ENCODE measurements around the gene GRIN1. TPM values are rescaled to one million over a fixed set of nuclear protein-coding genes. Genes with fewer than 3 reads are reported as not detected.

The GRIN1 gene
- total RNA-seq, 1 donor from 2014 or later = not detected

DNA sequence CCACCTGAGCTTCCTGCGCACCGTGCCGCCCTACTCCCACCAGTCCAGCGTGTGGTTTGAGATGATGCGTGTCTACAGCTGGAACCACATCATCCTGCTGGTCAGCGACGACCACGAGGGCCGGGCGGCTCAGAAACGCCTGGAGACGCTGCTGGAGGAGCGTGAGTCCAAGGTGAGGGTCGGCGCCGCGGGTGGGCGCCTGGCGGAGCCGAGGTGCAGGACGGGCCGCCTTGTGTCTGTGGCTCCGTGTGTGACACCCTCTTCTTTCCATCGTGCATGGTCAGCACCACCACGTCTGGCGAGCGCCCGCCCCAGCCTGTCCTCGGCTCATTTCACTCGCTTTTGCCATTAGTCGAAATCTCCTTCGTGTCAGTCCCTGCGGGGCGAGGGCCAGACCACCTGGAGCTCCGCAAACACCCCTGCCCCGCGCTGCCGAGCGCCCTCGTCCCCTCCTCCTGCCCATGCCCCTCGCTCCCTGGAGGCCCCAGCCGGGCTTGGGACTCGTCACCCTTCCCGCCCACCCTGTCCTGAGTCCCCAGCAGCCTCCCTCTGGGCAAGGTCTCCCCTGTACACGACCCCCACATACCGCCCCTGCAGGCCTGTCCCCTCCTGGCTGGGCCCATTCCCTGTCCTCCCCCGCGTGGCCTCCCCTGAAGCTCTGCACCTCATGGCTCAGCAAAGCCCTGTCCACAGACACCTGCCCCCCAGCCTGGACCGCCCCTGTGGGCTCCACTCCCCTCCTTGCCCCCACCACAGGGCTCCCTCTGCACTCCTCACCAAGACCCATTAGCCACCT is 7.0 kb downstream of the GRIN1 start:
- no peak for DNase-seq (ENCODE audit: low spot score)

DNA sequence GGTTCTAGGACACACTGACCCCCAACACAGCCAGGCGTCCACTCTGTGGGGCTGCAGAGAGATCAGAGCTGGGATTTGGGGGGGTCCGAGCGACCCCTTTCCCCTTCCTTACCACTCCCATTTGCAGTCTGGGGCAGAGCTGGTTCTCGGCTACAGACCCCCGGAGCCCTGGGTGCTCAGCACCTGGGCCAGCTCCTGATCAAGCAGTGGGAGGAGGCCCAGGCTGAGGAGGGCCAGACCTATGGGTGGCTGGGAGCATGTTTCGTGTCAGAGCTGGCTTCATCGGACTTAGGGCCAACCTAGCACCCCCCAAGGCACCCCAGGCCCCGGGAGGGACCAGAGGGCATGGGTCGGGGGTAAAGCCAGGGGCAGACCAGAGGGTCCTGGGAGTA is 7.6 kb downstream of the GRIN1 start:
- DNase-seq (ENCODE audit: low spot score) = no peak

DNA sequence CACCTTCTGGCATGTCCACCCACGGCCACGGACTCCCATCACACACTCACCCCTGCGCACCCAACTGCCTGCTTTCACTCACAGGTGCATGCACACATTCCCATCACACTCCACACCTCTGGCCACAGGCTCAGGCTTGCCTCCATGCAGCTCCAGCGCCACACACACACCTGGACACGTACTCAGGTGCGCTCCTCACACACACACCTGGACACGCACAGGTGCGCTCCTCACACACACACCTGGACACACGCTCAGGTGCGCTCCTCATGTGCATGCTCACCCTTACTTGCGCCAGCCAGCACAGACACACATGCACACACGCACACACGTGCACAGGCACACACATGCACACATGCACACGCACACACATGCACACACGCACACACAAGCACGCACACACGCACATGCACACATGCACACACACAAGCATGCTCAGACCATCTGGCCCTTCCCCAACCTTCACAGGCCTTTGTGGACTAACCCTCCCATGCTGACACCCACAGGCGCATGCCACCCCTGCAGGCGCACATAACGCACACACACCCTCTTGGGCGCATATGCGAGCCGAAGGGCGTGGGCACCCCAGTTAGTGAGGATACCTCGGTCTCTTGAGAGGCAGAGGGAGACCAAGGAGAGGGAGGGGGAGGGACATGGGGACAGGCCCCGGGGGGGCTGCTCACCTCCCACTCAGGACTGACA is 8.3 kb downstream of the GRIN1 start:
- no peak for DNase-seq (ENCODE audit: low spot score)

DNA sequence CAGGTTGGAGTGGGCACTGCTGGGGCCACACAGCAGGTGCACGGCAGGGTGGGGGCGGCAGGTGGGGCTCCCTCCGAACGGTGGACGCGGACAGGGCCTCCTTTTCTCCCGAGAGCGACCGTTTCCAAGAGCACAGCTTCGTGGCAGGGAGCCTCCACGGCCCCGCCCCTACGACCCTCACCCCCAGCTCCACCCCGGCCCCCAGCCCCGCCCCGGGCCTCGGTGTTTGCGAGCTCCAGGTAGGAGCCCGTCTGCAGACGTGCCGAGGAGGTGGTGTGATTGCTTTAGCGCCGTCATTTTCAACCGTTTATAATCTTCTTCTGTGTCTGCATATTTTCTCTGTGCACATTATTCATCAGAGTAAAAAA is 8.8 kb downstream of the GRIN1 start:
- no peak for DNase-seq (ENCODE audit: low spot score)

DNA sequence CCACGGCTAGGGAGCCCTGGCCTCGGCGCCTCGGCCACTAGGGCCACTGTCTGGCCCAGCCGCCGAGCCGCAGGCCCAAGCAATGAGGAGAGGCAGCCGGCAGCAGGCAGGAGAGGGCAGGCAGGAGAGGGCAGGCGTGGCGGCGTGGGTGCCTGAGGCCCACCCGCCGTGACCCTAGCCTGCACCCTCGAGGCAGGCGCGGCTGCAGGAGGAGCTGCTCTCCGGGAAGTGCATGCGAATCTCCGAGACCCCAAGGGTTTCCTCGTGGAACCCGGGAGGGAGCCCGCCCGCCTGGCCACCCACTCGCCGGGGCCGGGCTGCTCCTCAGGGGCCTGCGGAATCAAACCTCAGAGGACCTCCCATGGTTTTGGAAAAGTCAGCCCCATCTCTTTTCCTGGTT is 9.3 kb downstream of the GRIN1 start:
- DNase-seq (ENCODE audit: low spot score) = no peak

DNA sequence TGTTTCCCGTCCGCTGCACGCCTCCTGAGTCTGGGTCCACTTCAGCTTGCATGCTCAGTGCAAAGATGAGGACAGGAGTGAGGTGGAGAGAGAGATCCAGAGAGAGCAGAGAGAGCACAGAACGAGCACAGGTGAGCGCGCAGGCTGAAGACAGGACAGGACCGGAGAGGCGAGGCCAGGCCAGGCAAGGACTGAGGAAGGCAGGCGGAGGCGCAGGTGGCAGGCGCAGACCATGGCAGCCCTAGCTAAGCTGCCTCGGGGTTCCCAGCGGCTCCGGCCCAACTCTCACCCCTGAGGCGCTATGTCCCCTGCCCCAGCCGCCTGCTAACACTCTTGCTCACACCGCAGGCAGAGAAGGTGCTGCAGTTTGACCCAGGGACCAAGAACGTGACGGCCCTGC is 9.7 kb downstream of the GRIN1 start:
- no peak for DNase-seq (ENCODE audit: low spot score)

DNA sequence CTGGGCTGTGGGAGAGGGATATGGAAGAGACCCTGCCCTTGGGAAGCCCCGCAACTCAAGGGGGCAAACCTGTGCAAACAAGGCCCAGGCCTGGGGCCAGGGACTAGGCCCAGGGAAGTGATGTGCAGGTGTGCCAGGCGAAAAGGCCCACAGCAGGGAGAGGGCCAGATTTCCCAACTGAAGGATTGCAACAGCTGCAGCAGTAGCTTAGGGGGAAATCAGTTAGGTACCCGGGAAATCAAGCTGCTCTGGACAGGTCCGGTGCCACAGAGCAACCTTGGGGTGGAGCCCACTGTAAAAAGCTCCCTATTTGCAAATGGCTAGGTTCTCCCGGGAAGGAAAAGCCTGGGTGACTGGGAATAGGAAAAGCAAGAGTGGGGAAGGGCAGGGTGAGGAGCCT is 10.4 kb downstream of the GRIN1 start:
- DNase-seq (ENCODE audit: low spot score) = no peak

DNA sequence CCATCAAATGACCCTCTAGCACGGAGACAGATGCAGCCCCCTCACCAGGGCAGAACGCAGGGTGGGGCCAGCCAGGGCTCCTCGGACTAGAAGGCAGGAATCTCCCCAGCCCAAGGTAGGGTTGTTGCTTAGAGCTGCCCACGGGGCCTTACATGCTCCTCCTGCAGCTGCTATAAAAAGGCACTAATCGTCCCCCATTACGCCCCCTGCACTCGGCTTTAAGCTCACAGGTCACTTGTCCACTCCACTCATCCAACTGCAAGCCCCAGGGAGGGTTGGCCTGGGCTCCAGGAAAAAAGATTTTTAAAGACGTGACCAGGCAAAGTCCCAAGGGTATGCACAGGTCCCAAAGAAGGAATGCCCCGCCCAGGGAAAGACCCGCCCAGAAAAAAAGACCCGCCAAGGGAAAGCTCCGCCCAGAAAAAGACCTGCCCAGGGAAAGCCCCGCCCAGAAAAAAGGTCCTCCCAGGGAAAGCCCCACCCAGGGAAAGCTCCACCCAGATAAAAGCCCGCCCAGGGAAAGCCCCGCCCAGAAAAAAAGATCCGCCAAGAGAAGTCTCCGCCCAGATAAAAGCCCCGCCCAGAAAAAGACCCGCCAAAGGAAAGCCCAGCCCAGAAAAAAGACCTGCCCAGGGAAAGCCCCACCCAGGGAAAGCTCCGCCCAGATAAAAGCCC is 11.1 kb downstream of the GRIN1 start:
- no peak for DNase-seq (ENCODE audit: low spot score)

DNA sequence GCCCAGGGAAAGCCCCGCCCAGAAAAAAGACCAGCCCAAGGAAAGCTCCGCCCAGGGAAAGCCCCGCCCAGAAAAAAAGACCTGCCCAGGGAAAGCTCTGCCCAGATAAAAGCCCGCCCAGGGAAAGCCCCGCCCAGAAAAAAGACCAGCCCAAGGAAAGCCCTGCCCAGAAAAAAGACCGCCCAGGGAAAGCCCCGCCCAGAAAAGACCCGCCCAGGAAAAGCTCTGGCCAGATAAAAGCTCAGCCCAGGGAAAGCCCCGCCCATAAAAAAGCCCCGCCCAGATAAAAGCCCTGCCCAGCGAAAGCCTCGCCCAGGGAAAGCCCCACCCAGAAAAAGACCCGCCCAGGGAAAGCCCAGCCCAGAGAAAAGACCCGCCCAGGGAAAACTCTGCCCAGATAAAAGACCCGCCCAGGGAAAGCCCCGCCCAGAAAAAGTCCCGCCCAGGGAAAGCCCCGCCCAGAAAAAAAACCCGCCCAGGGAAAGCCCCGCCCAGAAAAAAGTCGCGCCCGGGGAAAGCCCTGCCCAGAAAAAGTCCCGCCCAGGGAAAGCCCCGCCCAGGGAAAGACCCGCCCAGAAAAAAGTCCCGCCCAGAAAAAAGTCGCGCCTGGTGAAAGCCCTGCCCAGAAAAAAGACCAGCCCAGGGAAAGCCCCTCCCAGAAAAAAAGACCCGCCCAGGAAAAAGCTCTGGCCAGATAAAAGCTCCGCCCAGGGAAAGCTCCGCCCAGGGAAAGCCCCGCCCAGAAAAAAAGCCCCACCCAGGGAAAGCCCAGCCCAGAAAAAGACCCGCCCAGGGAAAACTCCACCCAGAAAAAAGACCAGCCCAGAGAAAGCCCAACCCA is 11.9 kb downstream of the GRIN1 start:
- no peak for DNase-seq (ENCODE audit: low spot score)

DNA sequence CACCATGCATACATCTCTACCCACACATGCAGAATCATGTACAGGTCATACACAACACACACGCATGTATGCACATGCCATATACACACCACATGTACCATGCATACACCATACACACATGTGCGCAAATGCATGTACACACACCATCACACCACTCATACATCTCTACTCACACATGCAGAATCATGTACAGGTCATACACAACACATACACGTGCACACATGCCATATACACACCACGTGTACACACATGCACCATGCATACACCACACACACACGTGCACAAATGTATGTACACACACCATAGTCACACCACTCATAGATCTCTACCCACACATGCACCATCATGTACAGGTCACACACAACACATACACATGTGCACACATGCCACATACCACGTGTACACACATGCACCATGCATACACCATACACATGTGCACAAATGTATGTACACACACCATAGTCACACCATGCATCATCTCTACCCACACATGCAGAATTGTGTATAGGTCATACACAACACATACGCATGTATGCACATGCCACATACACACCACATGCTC is 14.0 kb downstream of the GRIN1 start:
- no peak for DNase-seq (ENCODE audit: low spot score)

DNA sequence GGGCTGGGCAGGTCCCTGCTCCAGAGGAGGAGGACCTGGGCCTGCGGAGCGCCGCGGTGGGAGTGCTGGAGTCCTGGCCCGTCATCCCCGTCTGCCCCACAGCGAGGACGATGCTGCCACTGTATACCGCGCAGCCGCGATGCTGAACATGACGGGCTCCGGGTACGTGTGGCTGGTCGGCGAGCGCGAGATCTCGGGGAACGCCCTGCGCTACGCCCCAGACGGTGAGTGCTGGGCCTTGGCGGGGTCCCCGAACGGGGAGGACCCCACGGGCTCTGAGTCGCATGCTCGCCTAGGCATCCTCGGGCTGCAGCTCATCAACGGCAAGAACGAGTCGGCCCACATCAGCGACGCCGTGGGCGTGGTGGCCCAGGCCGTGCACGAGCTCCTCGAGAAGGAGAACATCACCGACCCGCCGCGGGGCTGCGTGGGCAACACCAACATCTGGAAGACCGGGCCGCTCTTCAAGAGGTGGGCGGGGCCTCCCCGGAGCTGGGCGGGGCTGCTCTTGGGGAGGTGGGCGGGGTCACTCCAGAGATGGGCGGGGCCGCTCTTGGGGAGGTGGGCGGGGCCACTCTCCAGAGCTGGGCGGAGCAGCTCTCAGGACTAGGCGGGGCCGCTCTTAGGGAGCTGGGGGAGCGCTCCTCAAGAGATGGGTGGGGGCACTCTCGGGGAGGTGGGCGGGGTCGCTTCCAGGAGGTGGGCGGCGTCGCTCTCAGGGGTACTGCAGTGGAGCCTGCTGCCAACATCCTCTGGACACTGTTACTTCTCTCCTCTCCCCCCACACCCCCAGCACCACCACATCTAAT is 17.8 kb downstream of the GRIN1 start:
- DNase-seq (ENCODE audit: low spot score) = no peak

DNA sequence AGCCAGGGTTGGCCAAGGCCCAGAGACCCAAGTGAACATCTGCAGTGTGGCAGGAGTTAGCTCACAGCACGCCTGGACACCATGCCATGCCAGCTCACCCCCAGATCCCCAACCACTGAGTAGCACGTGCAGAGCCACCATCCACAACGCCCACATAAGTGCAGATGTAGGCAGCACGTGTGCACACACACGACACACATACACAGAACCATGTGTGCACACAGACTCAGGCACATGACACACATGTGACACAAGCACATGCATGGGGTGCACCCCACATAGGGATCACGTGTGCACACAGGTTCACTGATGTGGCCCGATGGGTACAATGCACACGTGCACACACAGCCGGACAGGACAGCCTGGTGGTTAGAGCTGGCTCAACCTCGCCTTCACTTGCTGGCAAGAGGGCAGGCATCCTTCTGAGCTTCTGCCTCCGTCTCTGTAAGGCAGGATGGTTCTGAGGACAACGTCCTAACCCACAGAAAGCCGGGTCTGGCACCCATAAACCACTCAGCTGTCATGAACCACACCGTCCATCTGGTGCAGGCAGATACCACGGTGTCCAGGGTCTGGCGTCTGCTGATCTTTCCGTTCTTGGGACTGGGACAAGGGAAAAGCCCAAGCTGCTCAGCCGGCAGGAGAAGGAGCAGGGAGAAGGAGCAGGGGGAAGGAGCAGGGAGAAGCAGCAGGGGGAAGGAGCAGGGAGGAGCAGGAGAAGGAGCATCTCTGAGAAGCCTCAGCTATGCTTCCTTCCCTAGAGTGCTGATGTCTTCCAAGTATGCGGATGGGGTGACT is 18.9 kb downstream of the GRIN1 start:
- DNase-seq (ENCODE audit: low spot score) = no peak

DNA sequence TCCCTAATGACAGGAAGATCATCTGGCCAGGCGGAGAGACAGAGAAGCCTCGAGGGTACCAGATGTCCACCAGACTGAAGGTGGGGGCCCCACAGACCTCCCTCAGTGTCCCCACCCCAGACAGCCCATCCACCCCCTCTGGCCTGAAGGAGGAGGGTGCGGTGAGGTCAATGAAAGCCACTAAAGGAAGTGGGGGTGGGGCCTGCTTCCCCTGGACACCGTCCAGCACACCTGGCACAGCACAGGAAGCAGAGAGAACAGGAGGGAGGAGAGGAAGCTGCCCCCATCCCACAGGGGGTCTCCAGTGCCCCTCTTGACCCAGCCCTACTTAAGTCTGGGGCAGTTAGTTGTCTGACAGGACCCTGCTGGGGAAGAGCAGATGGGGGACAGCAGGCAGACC is 19.7 kb downstream of the GRIN1 start:
- DNase-seq (ENCODE audit: low spot score) = no peak

DNA sequence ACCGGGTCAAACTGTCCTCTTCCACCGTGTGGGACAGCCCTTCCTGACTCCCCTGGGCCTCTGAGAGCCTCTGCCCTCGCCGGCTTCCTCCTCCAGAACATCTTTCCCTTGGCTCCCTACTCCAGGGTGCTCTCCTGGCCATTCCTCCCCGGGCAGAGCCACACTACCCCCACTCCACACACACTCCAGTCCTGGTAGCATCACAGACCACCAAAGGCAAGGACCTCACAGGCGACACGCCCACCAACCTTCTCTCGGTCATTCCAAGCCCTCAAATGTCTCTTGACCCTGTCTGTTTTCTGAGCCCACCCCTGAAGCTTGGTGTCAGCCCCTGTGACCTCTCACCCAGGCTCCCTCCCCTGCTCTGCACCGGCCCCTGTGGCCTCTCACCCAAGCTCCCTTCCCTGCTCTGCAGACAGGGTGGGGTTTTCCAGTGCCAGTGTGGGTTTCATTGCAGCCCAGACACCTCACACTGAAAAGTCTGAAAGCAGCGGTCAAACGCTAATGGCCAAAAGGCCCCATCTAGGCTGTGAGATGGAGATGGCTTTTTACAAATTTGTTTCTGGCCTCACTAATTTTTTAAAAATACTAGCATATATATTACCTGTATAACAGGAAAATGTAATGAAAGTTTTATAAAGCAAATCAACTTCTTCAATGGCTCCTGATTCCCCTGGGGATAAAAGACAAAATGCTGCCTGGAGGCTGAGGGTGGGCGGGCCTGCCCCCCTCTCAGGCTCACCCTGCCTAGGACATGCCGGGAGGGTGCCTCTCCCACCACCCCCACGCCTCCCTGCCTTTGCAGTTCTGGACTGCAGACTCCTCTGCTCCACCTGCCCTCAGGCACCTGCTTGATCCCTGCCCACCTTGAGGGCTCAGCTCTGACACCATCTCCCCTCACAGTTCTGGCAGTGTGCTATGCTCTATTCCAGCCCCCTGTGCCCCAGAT is 20.4 kb downstream of the GRIN1 start:
- DNase-seq (ENCODE audit: low spot score) = no peak

DNA sequence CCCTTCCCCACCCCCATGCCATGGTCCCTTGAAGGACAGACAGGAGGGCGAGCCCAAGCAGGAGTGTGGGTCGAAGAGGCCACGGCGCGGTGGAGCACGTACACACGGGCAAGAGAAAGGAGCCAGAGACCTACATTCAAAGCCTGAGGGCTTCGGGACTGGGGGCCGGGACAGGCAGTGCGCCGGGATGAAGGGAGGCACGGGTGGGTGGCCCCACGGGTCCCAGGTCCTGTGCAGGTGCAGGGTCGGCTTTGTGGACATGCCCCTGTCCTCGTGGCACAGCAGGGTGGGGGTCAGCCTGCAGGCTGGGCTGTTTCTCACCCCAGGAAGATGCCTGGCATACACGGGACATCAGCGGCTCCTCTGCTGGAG is 21.1 kb downstream of the GRIN1 start:
- DNase-seq (ENCODE audit: low spot score) = no peak

DNA sequence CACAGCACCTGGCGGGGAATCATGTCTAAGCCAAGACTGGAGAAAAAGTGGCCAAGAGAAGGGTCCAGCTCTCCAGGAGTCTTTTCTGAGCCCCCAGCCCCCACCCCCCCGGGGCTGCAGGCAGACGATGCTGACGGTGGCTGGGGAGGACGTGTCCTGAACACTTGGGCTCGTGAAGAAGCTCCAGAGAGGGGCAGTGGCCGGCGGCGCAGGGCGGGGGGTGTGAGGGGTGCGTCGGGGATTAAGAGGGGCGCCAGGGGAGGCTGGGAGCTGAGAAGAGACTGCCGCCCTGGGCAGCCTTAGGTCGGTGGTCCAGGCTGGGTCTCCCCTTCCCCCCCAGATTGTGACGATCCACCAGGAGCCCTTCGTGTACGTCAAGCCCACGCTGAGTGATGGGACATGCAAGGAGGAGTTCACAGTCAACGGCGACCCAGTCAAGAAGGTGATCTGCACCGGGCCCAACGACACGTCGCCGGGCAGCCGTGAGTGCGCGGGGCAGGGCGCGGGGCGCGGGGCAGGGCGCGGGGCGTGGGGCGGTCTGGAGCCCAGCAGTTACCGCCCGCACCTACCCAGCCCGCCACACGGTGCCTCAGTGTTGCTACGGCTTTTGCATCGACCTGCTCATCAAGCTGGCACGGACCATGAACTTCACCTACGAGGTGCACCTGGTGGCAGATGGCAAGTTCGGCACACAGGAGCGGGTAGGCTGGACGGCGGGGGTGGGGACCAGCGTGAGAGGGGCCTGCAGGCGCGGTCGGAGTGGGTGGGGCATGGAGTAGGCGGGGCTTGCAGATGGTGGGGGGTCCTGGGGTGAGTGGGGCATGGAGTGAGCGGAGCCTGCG is 22.0 kb downstream of the GRIN1 start:
- no peak for DNase-seq (ENCODE audit: low spot score)

All from mesenteric fat pad (tissue), 1 donor.